CD4-positive, alpha-beta T cell treated with Interleukin-15 for 1 hour (primary cell): Measurements from ENCODE around the gene MRPS15.
A peak's percentile ranks its signal among the peaks of the same experiment; 100 is the strongest.

Source experiments
- DNase-seq: peaks from one replicate; pipeline ENCODE4 v3.0.0-alpha.2; 2020

MRPS15 gene

GRCh38 chr1:36417931-36418330, 46.3 kb downstream of the MRPS15 start:
- no peak for DNase-seq

- DNase-seq, result no peak
These were observed 48.4 kb downstream of the MRPS15 start for GRCh38 chr1:36415661-36416326.

- DNase-seq, result no peak
These were observed 49.8 kb downstream of the MRPS15 start for GRCh38 chr1:36414384-36414783.

DNA sequence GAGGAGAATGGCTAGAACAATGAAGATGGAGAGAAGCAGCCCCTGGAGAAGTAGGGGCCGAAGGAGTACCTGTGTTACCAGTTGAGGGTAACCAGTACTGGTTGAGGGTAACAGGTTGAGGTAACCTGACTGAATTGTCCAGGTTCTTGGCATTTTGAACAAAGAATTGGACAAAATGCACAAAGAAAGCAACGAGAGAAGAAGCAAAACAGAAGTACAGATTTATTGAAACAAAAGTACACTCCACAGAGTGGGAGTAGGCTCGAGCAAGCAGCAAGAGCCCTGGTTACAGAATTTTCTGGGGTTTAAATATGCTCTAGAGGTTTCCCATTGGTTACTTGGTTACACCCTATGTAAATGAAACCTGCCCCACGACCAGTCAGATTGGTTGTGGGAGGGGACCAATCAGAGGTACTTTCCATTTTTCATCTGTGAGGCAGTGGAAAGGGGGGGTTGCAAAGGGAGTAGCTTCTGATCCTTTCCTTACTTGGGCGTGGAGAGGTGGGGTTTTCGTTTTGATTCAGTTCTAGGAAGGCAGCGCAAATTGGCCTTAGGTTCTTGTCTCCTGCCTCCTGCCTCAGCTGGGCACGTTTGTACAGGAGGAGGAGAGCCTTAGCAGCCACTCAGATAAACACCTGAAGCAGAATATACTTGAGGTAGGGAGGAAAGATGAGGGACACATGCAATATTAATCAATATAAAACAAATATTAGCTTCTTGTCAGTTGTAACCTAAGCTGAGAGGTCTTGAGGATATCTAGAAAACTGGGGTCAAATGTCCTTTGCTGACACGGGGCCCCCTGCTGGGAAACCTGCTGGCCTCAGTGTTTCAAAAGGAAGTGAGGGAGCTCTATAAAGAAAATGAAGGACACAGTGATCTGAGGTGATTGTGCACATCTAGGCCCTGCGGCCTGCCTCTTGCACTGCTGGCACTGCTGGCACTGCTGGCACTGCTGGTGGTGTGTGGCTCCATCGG, 52.2 kb downstream of the MRPS15 start:
- peak; percentile 46 for DNase-seq

DNA sequence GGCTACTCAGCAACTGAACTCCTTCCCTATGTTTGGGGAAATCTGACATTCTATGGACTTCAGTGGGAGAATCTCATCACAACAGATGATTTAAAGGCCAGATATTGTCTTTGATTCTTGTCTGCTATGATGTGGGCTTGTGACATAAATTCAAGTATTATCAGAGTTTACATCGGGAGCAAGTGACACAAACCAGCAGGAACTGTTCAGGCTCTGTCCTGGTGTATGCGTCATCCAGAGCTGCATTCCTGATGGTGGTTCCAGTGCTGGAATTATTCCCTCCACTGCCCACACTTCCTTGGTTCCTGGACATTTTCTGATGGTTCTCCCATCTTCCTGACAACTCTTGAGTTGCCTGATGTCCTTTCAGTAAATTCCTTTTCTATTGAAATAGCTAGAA, 55.7 kb downstream of the MRPS15 start:
- no peak for DNase-seq

DNA sequence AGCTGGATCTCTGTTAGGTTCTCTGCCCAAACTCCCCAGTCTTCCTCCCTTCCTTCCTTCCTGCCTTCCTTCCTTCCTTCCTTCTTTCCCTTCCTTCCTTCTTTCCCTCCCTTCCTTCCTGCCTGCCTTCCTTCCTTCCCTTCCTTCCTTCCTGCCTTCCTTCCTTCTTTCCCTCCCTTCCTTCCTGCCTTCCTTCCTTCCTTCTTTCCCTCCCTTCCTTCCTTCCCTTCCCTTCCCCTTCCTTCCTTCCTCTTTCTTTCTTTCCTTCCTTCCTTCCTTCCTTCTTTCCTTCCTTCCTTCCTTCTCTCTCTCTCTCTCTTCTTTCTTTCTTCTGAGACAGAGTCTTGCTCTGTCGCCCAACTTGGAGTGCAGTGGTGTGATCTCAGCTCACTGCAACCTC, 57.7 kb downstream of the MRPS15 start:
- DNase-seq, result no peak
